ENCODE measurements around the gene TCF7L2.
A peak's percentile ranks its signal among the peaks of the same experiment; 100 is the strongest.

TCF7L2 gene

GRCh38 chr10:113073549-113074189, 123.6 kb downstream of the TCF7L2 start:
- no peak for DNase-seq

GRCh38 chr10:113076949-113077348, 126.9 kb downstream of the TCF7L2 start:
- no peak for DNase-seq

GRCh38 chr10:113078282-113078907, 128.3 kb downstream of the TCF7L2 start:
- DNase-seq = no peak

GRCh38 chr10:113080061-113080924, 130.2 kb downstream of the TCF7L2 start:
- DNase-seq = no peak

- DNase-seq = no peak
Measured at GRCh38 chr10:113080925-113081229, 130.8 kb downstream of the TCF7L2 start.

- DNase-seq = no peak
Measured at GRCh38 chr10:113084031-113084430, 134.0 kb downstream of the TCF7L2 start.

- no peak for DNase-seq
Measured at GRCh38 chr10:113085776-113086175, 135.7 kb downstream of the TCF7L2 start.

GRCh38 chr10:113086282-113086681, 136.2 kb downstream of the TCF7L2 start:
- no peak for DNase-seq

- DNase-seq = no peak
Measured at GRCh38 chr10:113087165-113088029, 137.3 kb downstream of the TCF7L2 start.

GRCh38 chr10:113088194-113088593, 138.1 kb downstream of the TCF7L2 start:
- no peak for DNase-seq

- DNase-seq = no peak
Measured at GRCh38 chr10:113089551-113089950, 139.5 kb downstream of the TCF7L2 start.

- DNase-seq = no peak
Measured at GRCh38 chr10:113091920-113092319, 141.9 kb downstream of the TCF7L2 start.

GRCh38 chr10:113093188-113094113, 143.4 kb downstream of the TCF7L2 start:
- DNase-seq = no peak

- no peak for DNase-seq
Measured at GRCh38 chr10:113094114-113094486, 144.1 kb downstream of the TCF7L2 start.

GRCh38 chr10:113095419-113096127, 145.5 kb downstream of the TCF7L2 start:
- no peak for DNase-seq

- no peak for DNase-seq
Measured at GRCh38 chr10:113096128-113096996, 146.3 kb downstream of the TCF7L2 start.

- no peak for DNase-seq
Measured at GRCh38 chr10:113097036-113097435, 147.0 kb downstream of the TCF7L2 start.

GRCh38 chr10:113099431-113100183, 149.6 kb downstream of the TCF7L2 start:
- DNase-seq = peak; percentile 9

- no peak for DNase-seq
Measured at GRCh38 chr10:113100281-113100680, 150.2 kb downstream of the TCF7L2 start.

Measured in SHP77 treated with DMSO at 0.1 percent for 48 hours (cell line).